Activated naive CD4-positive, alpha-beta T cell treated with anti-CD3 and anti-CD28 coated beads, Interleukin-2, amount 50 U/mL, for 72 hours (primary cell): Measurements from ENCODE around the gene ASB3. TPM values are rescaled to one million over a fixed set of nuclear protein-coding genes. Genes with fewer than 3 reads are reported as not detected.
"Not testable (repeated sequence)": the region's sequence is repeated elsewhere in the genome, so short reads cannot be mapped to it uniquely, and the experiment has no call there.

ENCODE experiments used
- ATAC-seq, 2 donors: fragments of 150-1000 bp; cut with Tn5 transposase; 2 replicates each; pipeline ENCODE4 v1.10.0; 2021; ENCODE audit warnings: mild to moderate bottlenecking in 2 of 2, moderate library complexity in 2 of 2
- DNase-seq, 2 donors: peaks; one replicate each; pipeline ENCODE4 v3.0.0; 2021 to 2022; ENCODE audit warnings: low spot score in 2 of 2
- H3K27ac Mint-ChIP-seq, 2 donors: one replicate each; pipeline ENCODE4 v1.8.0; 2022; ENCODE audit warnings: mild to moderate bottlenecking in 2 of 2, mixed read lengths in 2 of 2
- H3K36me3 Mint-ChIP-seq, 2 donors: one replicate each; pipeline ENCODE4 v1.8.0; 2022; ENCODE audit warnings: mixed read lengths in 2 of 2
- H3K9me3 Mint-ChIP-seq, 2 donors: one replicate each; pipeline ENCODE4 v1.8.0; 2022; ENCODE audit warnings: mixed read lengths in 2 of 2
- total RNA-seq, 2 donors: library from RNA; stranded (reverse); gene quantifications; one replicate each; pipeline ENCODE4 v1.2.3, GENCODE V29; 2022

ASB3 gene
- total RNA-seq, 2 donors from 2014 or later: 29.7 to 34.1 TPM

DNA sequence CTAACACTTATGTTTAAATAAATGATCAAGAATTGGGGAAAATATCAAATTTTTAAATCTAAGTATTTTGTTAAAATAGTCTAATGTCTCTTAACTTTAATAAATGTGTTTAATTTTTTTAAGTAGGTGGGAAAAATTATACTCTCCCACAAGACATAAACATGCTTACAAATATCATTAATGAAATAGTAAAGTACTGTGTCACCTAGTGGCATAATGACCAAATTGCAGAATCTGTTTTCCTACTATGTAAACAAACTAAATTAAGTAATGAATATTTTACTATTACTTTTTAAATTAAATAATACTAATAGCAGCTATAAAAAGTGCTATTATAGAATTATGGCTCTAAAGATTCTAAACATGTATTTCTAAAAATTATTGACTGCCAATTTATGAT lies 71.2 kb downstream of the ASB3 start:
- ATAC-seq (no peak), DNase-seq (no peak)
- H3K9me3 Mint-ChIP-seq: peaks cover 0 to 6% of the 10 kb centered on the region in 2 donors
- H3K27ac Mint-ChIP-seq: no peak overlapping the region
- H3K36me3 Mint-ChIP-seq: peaks cover 17 to 22% of the 10 kb centered on the region in 2 donors

DNA sequence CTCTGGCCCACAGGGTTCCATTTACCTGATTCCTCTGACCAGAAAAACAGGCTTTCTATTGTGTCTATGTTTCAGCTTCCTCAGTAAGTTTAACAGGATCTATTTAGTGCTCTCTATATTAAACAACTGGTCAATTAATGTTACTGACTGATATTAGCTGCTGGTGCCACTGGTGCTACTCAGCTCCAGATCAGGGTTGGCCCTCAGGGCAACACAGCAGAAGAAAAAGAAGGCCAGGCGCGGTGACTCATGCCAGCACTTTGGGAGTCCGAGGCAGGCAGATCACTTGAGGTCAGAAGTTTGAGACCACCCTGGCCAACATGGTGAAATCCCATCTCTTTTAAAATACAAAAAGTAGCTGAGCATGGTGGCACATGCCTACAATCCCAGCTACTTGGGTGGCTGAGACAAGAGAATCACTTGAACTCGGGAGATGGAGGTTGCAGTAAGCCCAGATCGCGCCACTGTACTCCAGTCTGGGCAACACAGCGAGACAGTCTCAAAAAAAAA lies 75.4 kb downstream of the ASB3 start:
- Mint-ChIP-seq H3K27ac (no peak overlapping the region), H3K9me3 (peaks cover 10 to 23% of the 10 kb centered on the region in 2 donors), H3K36me3 (peaks cover 45 to 53% of the 10 kb centered on the region in 2 donors)
- ATAC-seq (no peak), DNase-seq (no peak)

DNA sequence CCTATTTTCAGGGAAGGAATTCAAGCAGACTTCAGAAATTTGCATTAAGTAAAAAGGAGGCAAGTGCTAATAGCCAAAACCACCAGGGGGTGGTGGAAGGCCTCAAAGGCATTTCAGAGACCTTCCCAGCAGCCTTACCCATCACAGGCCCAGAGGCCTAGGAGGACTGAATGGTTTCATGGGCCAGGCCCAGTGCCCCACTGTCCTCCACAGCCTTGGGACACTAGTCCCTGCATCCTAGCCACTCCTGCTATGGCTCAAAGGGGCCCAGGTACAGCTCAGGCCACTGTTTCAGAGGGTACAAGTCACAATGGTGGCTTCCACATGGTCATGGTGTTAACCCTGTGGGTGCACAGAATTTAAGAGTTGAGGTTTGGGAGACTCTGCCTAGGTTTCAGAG lies 77.8 kb downstream of the ASB3 start:
- H3K36me3 Mint-ChIP-seq: peaks cover 45 to 53% of the 10 kb centered on the region in 2 donors
- ATAC-seq (no peak), DNase-seq (no peak)
- no peak overlapping the region for H3K27ac Mint-ChIP-seq
- peaks cover 10 to 23% of the 10 kb centered on the region in 2 donors for H3K9me3 Mint-ChIP-seq

DNA sequence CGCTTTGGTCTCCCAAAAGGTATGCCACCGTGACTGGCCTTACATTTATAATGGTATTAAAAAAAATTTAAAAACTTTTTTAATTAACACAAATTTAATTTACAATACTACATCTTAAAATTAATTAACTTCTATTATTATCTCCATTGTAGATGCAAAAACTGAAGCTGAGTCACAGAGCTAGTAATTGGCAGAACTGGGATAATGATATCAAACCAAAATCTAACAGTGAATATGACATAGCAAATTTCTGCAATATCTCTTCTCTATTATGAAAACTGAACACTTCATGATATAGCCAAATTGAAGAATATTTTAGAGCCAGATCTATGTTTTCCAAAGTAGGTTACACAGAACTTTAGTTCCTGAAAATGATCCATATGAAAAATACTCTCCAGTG lies 85.5 kb downstream of the ASB3 start:
- Mint-ChIP-seq H3K27ac (no peak overlapping the region), H3K36me3 (peaks cover 25 to 33% of the 10 kb centered on the region in 2 donors), H3K9me3 (peaks cover 0 to 6% of the 10 kb centered on the region in 2 donors)
- ATAC-seq (no peak), DNase-seq (no peak)

DNA sequence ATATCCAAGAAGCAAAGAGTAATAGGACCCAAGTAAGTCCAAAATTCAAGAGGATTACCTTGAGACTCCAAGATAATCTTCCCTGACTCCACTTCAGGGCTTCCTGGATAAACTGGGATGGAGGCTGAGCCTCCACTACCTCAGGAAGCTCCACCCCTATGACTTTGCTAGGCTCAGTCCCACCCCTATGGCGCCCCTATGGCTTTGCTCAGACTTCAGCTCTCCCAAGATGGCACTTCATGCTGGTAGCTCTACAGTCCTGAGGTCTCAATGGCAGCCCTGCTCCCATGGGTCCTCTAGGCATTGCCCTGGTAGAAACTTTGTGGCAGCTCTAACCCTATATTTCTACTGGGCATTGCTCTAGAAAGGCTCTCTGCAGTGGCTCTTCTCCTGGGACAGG lies 89.1 kb downstream of the ASB3 start:
- H3K36me3 Mint-ChIP-seq: peaks cover 25 to 27% of the 10 kb centered on the region in 2 donors
- H3K9me3 Mint-ChIP-seq: peaks cover 0 to 6% of the 10 kb centered on the region in 2 donors
- ATAC-seq: no peak
- no peak overlapping the region for H3K27ac Mint-ChIP-seq
- no peak for DNase-seq

DNA sequence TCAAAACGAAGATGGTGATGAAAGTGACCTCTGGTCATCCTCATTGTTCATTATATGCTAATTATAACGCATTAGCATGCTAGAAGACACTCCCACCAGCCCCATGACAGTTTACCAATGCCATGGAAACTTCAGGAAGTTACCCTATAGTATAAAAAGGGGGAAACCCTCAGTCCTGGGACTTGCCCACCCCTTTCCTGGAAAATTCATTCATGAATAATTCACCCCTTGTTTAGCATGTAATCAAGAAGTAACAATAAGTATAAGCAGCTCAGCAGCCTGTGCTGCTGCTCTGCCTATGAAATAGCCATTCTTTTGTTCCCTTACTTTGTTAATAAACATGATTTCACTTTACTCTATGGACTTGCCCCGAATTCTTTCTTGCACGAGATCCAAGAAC lies 89.7 kb downstream of the ASB3 start:
- ATAC-seq (no peak), DNase-seq (no peak)
- peaks cover 0 to 6% of the 10 kb centered on the region in 2 donors for H3K9me3 Mint-ChIP-seq
- H3K27ac Mint-ChIP-seq: no peak overlapping the region
- peaks cover 25% of the 10 kb centered on the region in 2 donors for H3K36me3 Mint-ChIP-seq

DNA sequence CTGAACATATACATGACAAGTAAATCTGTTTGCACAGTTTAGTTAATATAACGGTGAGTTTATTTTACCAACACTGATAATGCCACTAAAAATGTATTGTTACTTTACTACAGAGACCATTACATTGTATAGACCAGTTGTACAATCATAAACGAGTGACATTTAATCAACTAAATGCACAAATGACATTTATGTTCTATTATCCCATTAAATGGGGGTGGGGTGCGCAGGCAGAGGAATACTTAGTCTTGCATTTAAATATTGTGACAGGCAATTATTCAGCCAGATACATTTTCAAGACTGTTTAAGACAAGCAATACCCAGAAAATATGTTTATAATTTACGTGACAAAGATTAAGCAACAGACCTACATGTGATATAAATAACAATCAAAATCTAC lies 91.2 kb downstream of the ASB3 start:
- peaks cover 25 to 34% of the 10 kb centered on the region in 2 donors for H3K36me3 Mint-ChIP-seq
- H3K27ac Mint-ChIP-seq: no peak overlapping the region
- peaks cover 0 to 6% of the 10 kb centered on the region in 2 donors for H3K9me3 Mint-ChIP-seq

DNA sequence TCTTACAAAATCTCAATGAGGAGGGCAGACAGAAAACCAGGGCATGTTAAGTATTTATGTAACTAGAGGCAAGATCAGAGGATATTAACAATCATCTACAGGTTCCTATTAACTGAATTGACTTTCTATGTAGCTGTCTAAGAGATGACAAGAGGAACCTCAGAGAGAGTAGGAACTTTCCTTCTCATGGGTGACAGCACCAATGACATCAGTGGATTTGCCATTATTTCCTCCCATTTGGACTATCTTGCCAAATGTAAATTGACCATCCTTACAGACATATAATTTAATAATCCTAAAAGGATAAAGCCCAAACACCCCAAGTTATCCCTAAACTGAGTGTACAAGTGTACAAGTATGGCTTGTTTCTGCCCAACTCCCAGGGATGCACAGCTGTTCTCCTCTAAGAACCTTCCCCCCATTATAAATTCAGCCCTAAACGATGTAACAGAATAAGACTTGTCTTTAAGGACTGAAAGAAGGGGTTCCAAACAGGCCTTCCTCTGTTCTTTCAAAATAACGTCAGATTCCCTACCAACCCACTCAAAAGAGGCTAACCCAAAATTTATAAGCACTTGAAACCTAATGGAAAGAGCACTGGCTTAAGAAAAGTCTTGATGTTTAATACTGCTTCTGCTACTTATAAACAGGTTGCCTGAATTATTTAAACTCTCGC lies 92.5 kb downstream of the ASB3 start:
- Mint-ChIP-seq H3K36me3 (peaks cover 14 to 22% of the 10 kb centered on the region in 2 donors), H3K9me3 (peaks cover 0 to 6% of the 10 kb centered on the region in 2 donors), H3K27ac (no peak overlapping the region)
- no peak for ATAC-seq
- no peak for DNase-seq

More for the DNA sequence above, 91.2 kb downstream of the ASB3 start:
- ATAC-seq (no peak), DNase-seq (no peak)

DNA sequence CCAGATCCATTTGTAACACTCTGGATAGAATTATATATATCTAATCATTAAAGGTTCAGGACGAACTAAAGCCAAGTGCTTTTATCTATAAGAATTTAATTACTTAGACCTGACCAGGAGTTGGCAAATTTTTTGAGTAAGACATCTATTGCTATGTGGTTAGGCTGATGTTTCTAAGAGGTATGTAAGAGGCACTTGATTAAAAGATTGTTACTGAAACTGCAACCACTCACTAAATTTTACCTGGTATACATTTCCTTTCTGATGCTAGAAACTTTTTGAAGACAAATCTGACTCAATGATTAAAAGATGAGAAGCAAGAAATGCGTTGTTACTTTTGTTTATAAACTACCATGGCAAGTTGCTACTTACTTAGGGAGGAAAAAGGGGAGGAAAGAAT lies 95.9 kb downstream of the ASB3 start:
- peak in 1 of 2 donors; percentile 74 for ATAC-seq
- Mint-ChIP-seq H3K27ac (no peak overlapping the region), H3K9me3 (no peaks in the 10 kb centered on the region), H3K36me3 (peaks cover 7 to 8% of the 10 kb centered on the region in 2 donors)
- DNase-seq: no peak

DNA sequence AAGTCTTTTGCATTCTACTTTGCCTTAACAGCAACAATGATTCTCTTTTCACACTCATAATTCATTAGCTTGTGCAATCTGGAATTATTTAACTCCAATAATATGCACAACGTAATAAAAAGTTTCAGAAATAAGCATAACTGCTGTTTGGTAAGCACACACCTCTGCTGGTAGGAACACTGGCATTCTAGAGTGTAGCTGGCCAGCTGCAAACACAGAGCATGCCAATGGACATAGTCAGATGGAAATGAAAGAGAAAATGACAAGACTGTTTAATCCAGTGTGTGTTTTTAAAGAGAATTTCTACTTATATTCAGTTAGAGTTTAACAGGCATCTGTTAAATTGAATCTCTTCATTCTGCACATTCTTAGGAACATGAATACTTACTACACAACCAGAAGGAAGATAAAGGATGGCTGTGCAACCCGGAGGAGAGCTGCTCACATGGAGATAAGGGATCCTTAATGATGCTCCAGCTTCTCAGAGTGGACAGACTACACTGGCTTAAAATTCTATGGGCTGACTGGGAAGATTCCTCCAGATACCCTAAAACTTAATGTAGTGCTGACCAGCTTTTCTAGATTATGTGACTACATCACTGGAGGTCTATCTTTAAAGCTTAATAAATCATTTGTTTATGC lies 113.8 kb downstream of the ASB3 start:
- Mint-ChIP-seq H3K36me3 (peaks cover 10 to 12% of the 10 kb centered on the region in 2 donors), H3K27ac (no peak overlapping the region), H3K9me3 (peaks cover 1 to 4% of the 10 kb centered on the region in 2 donors)
- no peak for DNase-seq
- no peak for ATAC-seq

DNA sequence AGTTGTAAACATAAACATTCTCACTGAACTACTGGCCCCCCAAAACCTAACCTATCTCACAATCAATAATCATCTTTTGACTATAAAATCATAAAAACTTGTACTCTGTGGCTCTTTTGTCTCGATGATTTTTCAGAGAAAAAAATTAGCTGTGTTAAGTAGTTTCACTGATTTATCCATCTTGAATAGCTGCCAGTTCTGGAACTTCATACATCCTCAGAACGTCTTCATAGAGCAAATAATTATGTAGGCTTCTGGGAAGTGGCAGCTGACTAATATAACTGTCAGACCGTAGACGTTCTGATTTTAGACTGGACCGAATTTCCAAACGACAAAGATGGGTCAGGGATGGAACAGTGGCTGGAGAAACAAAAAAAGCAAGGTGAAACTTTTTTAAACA lies 116.4 kb downstream of the ASB3 start:
- DNase-seq (no peak), ATAC-seq (no peak)
- H3K27ac Mint-ChIP-seq: no peak overlapping the region
- peaks cover 17 to 35% of the 10 kb centered on the region in 2 donors for H3K36me3 Mint-ChIP-seq
- peaks cover 4 to 6% of the 10 kb centered on the region in 2 donors for H3K9me3 Mint-ChIP-seq

DNA sequence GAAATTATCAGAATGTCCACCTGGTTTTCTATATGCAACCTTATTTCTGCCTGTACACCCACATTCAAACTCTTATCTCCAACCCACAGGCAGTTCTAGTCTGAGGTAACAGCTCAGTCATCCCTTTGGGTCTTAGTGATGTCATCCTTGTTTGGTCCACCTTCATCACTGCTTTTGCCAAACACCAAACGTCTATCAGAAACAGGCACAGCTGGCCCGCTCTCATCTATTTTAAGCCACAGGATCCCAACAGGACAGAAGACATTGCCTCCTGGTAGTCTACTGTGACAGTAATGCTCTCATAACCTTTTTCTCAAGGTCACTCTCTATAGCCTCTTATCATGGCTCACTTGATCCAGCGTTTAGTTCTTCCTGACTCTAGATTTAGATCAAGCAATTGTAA lies 118.1 kb downstream of the ASB3 start:
- no peak for DNase-seq
- peaks cover 14 to 15% of the 10 kb centered on the region in 2 donors for H3K9me3 Mint-ChIP-seq
- peaks cover 34 to 43% of the 10 kb centered on the region in 2 donors for H3K36me3 Mint-ChIP-seq
- no peak overlapping the region for H3K27ac Mint-ChIP-seq
- no peak for ATAC-seq

DNA sequence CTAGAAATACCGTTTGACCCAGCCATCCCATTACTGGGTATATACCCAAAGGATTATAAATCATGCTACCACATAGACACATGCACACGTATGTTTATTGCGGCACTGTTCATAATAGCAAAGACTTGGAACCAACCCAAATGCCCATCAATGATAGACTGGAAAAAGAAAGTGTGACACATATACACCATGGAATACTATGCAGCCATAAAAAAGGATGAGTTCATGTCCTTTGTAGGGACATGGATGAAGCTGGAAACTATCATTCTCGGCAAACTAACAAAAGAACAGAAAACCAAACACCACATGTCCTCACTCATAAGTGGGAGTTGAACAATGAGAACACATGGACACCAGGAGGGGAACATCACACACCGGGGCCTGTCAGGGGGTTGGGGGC lies 119.6 kb downstream of the ASB3 start:
- peaks cover 14 to 18% of the 10 kb centered on the region in 2 donors for H3K9me3 Mint-ChIP-seq
- H3K27ac Mint-ChIP-seq, DNase-seq, ATAC-seq: not testable (repeated sequence)
- peaks cover 37 to 48% of the 10 kb centered on the region in 2 donors for H3K36me3 Mint-ChIP-seq

DNA sequence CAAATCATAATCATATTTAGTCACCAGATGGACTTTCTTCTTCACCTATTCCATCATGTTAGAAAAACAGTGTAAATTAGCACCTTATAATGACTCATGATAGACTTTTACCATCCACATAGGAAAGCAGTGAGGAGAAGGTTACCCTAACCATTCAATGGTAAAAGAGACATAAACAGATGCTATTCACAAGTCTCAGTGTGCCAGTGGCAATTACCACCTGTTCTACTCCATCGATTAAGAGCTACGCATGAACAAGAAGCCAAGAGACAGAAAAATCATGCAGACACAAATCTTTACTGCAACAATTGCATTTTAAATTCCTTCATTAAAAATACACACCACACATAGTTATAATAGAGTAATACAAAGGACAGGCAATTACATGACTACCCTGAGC lies 125.9 kb downstream of the ASB3 start:
- H3K27ac Mint-ChIP-seq: no peak overlapping the region

DNA sequence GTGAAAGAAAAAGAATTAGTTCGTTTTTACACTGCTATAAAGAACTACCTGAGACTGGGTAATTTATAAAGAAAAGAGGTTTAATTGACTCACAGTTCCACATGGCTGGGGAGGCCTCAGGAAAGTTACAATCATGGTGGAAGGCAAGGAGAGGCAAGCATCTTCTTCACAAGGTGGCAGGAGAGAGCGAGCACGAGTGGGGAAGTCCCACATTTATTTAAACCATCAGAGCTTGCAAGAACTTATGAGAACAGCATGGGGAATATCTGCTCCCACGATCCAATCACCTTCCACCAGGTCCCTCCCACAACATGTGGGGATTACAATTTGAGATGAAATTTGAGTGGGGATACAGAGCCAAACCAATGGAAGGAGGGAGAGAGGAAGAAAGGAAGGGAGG lies 128.3 kb downstream of the ASB3 start:
- not testable (repeated sequence) for H3K9me3 Mint-ChIP-seq, H3K27ac Mint-ChIP-seq, DNase-seq, ATAC-seq, H3K36me3 Mint-ChIP-seq

More for the DNA sequence above, 125.9 kb downstream of the ASB3 start:
- no peak for ATAC-seq
- Mint-ChIP-seq H3K36me3 (peaks cover 17 to 25% of the 10 kb centered on the region in 2 donors), H3K9me3 (peaks cover 9 to 14% of the 10 kb centered on the region in 2 donors)
- DNase-seq: no peak

DNA sequence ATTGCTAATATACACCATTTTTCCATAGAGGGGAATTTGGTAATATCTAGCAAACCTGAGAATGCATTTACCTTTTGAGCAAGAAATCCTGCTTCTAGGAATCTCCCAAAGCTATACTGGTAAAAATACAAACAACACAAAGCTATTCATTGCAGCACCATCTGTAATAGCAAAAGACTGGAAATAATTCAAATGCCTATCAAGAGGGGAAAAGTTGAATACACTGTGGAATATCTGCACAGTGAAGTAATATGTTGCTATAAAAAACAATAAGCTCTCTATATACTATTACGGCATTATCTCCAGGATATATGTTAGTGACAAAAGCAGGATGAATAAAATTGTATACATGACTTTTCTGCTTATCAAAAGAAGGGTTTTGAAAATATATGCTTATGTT lies 131.5 kb downstream of the ASB3 start:
- ATAC-seq (no peak), DNase-seq (no peak)
- no peaks in the 10 kb centered on the region for H3K9me3 Mint-ChIP-seq
- no peak overlapping the region for H3K27ac Mint-ChIP-seq
- no peaks in the 10 kb centered on the region for H3K36me3 Mint-ChIP-seq

DNA sequence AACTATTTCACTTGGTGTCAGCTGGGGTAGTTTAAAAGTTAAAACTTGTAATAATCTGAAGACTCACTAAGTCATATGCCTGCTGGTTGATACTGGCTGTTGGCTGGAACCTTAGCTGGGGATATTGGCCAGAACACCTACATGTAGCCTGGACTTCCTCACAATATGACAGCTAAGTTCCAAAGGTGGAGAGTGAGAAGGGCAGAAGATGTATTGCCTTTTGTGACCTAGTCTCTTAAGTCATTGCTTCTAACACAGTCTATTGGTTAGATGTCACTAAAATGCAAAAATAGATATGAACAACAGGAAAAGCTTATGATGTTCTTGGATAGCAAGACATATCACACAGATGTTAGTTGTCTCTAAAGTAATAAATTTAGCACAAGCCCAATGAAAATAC lies 132.4 kb downstream of the ASB3 start:
- ATAC-seq: no peak
- H3K9me3 Mint-ChIP-seq: no peaks in the 10 kb centered on the region
- no peak overlapping the region for H3K27ac Mint-ChIP-seq
- no peak for DNase-seq
- no peaks in the 10 kb centered on the region for H3K36me3 Mint-ChIP-seq
